HG03103 (cell line): Measurements from ENCODE around the gene ODC1.
"Not testable (repeated sequence)": the region's sequence is repeated elsewhere in the genome, so short reads cannot be mapped to it uniquely, and the experiment has no call there.

Experiments
- ATAC-seq: cut with Tn5 transposase; IDR thresholded peaks from one replicate; pipeline ENCODE4 v1.9.1; 2021; ENCODE audit warnings: low read depth; ENCODE audit not compliant: unreplicated experiment

The ODC1 gene

DNA sequence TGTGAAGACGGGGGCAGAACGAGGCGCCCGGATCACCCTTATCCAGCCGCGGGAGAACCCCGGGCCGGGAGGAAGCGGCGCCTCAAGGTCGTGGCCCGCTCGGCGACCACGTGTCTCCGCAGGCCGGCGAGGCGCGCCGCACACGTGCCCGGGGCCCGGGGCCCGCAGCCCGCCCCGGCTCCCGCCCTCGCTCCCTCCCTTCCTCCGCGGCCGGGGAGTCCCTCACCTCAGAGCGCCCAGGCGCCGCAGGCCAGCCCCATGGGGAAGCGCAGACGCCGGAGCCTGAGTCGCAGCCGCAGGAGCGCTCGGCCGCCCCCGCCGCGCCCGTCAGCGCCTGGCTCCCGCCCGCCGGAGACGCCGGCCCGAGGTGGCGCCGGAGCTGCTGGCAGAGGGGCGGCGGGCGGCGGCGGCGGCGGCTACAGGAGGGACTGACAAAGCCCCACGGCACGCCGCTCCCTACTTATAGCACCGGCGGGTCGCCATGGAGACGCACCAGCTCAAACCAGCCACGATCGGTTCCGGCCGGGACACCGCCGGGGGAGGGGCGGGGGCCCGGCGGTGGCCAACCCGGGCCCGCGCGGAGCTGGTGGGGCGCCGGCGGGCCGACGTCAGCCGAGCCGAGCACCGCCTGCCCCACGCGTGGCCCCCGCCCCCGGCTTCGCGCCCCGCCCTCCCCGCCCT lies at the start of gene ODC1:
TSS of gene ODC1 (minus strand) at position 433 of the 681 bp plus-strand sequence. CDS start 3,295 bp downstream, outside the sequence.
- peak; percentile 61 for ATAC-seq

DNA sequence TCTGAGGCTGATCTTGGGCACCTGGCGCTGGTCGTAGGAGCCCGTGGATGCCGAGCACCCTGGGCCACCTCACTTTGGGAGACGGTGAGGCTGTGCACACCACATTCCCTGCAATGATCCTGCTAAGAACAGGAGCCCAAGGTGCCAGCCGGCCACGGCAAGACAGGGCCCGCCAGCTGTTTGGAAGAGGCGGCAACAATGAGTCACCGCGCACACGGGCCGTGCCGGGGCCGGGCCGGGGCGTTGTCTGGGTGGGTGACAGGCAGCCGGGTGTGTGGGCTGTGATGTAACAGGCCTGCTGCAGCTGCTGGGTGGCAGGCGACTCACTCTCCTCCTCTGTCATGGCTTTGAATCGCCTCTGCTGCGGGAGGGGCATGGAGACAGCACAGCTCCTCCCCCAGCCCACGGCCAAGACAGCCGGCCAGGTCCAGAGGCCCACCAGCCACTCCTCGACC lies 49.7 kb upstream of the ODC1 start:
- ATAC-seq = no peak

GRCh38 chr2:10495988-10496313 lies 47.8 kb upstream of the ODC1 start:
- ATAC-seq = no peak

- ATAC-seq = no peak
Observed at GRCh38 chr2:10495311-10495987, 47.3 kb upstream of the ODC1 start.

GRCh38 chr2:10494351-10495066 lies 46.4 kb upstream of the ODC1 start:
- no peak for ATAC-seq

DNA sequence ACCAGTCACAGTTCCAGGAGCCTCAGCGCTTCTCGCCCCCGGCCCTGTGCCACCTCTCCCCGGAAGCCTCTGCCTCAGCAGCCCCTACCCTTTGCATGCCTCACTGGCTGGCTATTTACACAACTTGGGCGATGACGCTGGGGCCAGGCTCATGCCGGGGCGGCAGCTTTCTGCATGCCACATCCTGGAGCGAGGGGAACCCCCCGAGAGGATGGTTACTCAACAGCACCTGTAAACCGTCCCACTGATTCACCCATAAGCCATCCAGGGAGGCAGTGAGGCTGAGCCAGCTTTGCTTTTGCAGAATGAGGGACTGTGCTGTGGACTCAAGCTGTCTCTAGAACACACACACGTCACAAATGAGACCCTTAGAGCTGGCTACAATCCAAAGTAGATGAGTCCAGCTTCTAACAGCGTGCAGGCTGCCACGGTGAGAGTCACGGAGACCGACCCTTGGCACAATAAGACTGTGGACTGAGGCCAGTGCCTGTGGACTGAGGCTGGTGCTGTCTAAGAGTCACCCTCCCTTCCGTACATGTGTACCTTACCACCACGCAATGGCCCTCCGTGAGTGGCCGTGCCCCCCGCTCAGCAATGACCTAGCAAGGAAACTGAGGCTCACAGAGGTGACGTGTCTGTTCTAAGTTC lies 45.6 kb upstream of the ODC1 start:
- no peak for ATAC-seq

- no peak for ATAC-seq
Observed at GRCh38 chr2:10493075-10493633, 45.0 kb upstream of the ODC1 start.

DNA sequence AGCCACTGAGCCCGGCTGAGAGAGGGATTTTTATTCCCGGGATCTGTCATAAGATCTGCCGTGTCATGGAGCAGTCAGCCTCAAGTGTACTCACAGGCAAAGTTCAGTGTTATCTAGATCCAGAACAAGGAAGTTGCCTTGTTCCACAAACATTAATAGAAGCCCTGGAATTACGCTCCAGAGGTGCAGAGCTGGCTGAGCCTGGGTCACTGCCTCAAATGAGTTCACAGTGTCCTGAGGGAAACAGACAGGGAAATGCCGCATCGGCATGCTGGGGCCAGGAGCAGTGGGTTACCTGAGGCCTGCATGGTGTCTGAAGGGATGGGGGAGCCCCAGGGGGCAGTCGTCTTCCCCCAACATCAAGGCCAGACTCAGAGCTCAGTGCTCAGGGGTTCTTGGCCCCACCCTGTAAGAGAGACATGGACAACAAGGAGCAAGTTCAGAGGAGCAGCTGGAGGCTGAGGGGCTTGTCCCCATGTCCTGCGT lies 42.7 kb upstream of the ODC1 start:
- no peak for ATAC-seq

DNA sequence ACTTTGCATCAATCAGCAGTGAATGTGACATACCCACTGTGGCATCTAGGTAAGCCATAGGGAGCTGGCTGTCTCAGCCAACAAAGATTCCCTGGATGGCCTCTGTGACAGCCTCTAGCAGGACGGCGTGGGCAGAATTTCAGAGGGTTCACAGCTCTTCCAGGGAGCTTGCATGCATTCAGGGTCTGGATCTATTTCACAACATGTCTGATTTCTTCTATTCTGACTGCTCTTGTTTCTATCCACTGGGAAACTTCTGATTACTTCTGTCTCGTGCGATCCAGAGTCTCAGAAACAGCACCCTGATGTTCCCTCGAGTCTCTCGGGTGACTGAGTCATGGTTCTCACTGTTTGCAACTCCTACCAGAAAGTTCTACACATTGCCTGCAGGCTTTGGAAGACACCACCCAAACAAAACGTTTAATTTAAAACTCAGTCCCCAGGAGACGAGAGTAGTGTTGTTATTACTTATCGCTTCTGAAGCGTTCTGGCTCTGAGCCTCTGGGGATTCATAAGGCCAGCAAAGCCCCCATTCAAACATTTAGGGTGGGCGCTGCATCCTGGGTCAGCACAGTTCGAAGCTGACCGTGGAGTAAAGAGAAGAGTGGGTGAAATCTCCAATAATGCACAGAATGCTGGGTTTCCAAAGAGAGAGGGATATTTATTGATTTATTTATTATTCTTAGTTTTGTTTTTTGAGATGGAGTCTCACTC lies 41.9 kb upstream of the ODC1 start:
- no peak for ATAC-seq

DNA sequence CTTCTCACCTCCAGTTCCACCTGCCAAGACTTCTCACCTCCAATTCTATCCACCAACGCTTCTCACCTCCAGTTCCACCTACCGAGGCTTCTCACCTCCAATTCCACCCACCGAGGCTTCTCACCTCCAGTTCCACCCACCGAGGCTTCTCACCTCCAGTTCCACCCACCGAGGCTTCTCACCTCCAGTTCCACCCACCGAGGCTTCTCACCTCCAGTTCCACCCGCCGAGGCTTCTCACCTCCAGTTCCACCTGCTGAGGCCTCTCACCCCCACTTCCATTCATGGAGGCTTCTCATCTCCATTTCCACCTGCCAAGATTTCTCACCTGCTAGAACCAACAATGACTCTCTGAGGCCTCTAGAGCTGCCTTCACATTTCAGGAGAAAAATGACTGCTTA lies 40.0 kb upstream of the ODC1 start:
- ATAC-seq = not testable (repeated sequence)

DNA sequence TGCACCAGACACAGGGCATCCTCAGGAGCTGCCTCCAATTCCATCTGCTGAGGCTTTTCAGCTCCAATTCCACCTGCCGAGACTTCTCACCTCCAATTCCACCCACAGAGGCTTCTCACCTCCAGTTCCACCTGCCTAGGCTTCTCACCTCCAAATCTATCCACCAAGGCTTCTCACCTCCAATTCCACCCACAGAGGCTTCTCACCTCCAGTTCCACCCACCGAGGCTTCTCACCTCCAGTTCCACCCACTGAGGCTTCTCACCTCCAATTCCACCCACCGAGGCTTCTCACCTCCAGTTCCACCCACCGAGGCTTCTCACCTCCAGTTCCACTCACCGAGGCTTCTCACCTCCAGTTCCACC lies 39.6 kb upstream of the ODC1 start:
- ATAC-seq = not testable (repeated sequence)

- ATAC-seq = no peak
Observed at GRCh38 chr2:10487081-10487740, 39.1 kb upstream of the ODC1 start.

DNA sequence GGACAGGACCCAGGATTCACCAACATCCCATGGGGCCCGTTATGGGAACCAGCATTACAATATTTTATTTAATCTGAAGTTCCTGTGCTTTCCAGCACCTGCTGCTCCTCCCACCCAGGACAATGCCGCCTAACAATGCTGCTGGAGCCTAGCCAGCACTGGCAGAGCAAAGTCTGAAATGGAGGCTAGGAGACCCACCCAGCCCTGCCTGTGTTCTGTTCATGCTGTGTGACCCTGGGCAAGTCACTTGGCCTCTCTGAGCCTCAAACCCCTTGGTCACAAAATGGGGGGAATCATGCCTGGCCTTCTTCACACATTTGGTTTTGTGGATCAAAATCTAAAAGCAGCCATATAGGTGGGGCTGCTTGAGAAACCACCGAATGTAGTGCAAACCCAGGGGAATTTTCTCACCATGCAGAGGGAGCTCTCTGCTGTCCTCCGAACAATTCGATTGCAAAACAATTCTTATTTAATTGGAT lies 38.5 kb upstream of the ODC1 start:
- ATAC-seq = no peak

DNA sequence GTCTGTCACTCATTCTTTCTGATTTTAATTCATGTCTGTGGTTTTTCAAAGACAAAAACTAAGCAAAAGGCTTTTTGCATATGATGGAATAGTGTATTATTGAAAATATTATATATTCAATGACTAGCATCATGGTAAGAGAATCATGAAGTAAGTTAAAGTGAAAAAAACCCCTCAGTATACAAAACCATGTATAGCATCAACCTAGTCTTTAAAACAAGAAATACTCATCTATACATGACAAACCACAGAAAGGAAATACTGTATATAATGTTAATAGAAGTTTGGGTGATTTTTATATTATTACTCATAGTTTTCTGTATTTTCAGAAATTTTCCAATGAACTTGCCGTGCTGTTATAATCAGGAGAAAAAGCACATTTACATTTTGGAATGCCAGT lies 38.0 kb upstream of the ODC1 start:
- no peak for ATAC-seq

DNA sequence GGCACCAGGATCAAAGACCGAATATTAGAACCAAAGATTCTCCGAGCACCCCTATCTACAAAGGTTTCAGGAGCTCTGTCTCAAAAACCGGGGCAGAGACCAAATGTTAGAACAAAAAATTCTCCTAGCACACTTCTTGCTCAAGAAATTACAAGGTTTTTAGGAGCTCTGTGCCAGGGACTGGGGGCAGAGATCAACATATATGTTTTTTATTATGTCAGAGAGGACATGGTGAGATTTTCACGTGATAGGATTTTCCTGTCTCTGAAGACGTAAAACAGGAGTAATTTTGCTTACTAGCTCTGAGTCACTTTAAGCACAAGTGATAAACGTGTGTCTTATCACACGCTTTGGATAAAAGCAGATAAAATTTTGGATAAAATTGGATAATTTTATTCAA lies 34.8 kb upstream of the ODC1 start:
- ATAC-seq = no peak

GRCh38 chr2:10482460-10482859 lies 34.3 kb upstream of the ODC1 start:
- no peak for ATAC-seq

DNA sequence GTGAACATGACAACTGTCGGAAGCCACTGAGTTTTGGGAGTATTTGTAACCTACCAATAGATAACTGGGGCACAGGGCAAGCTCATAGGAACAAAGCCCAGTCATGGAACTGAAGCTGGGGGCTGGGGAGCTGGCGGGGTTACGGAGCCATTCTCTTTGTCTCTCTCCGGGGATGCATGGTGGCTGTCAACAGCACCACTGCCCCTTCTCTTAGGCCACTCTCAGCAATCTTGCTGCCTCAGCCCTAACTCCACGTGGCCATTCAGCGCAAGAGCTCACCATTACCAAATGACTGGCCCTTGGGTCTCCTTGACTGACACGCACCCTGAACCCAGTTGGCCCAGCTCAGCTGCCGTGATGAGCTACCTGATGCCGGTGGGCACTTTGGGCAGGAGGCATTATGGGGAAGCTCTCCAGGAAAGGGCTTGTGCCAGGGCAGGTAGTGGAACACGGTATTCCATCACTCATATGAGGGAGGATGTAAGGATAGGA lies 33.6 kb upstream of the ODC1 start:
- ATAC-seq = no peak

DNA sequence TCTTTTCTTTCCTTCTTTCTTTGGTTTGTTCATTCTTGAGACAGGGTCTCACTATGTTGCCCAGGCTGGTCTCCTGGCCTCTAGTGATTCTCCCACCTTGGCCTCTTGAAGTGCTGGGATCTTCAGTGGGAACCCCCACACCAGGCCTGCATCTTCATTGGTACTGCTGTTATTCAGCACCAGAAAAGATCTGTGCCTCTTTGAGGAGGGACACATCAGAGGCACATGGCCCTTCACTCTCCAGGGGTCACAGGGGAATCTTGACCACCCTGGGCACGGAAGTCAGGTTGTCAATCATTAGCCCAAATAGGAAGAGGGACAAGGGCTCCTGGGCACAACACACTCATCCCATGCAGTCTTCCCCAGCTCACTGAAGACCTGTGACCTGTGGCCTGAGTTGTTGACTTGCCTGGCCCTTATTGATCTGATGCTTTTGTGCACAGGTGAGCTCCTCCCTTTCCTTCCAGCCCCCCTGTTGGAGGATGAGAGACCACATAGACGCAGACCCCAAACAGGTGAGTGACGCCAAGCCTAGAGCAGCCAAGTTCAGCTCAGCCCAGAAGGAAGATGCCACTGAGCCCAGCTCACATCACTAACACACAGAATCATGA lies 33.0 kb upstream of the ODC1 start:
- no peak for ATAC-seq

DNA sequence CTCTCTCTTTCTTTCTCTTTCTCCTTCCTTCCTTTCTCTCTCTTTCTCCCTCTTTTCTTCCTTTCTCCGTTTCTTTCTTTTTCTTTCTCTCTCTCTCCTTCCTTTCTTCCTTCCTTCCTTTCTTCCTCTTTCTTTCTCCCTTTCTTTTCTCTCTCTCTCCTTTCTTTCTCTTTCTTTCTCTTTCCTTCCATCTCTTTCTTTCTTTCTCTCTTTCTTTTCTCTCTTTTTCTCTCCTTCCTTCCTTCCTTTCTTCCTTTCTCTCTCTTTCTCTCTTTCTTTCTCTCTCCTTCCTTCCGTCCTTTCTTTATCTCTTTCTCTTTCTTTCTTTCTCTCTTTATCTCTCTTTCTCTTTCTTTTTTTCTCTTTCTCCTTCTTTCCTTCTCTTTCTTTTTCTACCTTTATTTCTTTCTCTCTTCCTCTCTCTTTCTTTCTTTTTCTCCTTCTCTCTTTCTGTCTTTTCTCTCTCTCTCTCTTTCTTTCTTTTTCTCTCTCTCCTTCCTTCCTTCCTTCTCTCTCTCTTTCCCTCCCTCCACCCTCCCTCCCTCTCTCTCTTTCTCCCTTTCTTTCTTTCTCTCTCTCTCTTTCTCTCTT lies 32.3 kb upstream of the ODC1 start:
- no peak for ATAC-seq
